IPS-20b (cell line): ENCODE measurements around the gene UBE3A.

Source experiments
- H3K27ac ChIP-seq: one replicate; pipeline ENCODE4 v1.5.1; 2013; ENCODE audit warnings: low read length
- H3K27me3 ChIP-seq: 2 replicates; pipeline ENCODE4 v1.6.1; 2013; ENCODE audit warnings: mild to moderate bottlenecking, low read length, inconsistent platforms; ENCODE audit not compliant: insufficient read depth
- H3K36me3 ChIP-seq: 2 replicates; pipeline ENCODE4 v1.6.1; 2013; ENCODE audit warnings: low read depth, mild to moderate bottlenecking, inconsistent platforms, low read length, moderate library complexity; ENCODE audit not compliant: insufficient read depth
- H3K4me1 ChIP-seq: 2 replicates; pipeline ENCODE4 v1.6.1; 2013; ENCODE audit warnings: mild to moderate bottlenecking, control low read depth, inconsistent platforms, low read length, moderate library complexity; ENCODE audit not compliant: insufficient read depth
- H3K4me3 ChIP-seq: 2 replicates; pipeline ENCODE4 v1.5.1; 2013; ENCODE audit warnings: mild to moderate bottlenecking, low read length, inconsistent platforms
- H3K9ac ChIP-seq: 2 replicates; pipeline ENCODE4 v1.6.1; 2013; ENCODE audit warnings: low read depth, mild to moderate bottlenecking, inconsistent platforms, low read length, moderate library complexity
- H3K9me3 ChIP-seq: 2 replicates; pipeline ENCODE4 v1.6.1; 2013; ENCODE audit warnings: mild to moderate bottlenecking, low read depth, low read length, inconsistent platforms; ENCODE audit not compliant: insufficient read depth

The UBE3A gene

DNA sequence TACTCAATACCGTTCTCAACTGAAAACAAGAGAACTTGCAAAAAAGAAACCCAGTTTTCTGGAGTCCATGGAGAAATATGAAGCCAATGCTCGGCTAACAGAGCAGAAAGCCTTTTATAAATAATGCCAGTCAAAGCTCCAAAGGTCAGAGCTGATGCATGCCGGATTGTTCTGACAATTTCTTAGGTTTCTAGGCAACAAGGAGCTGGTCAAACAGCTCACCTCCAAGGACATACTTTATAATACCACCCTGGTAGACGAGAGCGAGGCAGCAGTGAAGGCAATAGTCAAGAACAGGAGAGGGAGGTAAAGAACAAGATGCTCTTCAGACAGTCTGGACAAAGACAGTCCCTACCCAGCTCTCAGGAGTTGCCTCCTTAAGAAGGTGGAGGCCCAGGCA is 111.1 kb downstream of the UBE3A start:
- H3K4me1 ChIP-seq, result peaks cover 6% of the 10 kb centered on the region; the same call in 1 of the 2 replicates
- H3K27ac ChIP-seq, result no peak overlapping the region
- H3K9me3 ChIP-seq, result no peaks in the 10 kb centered on the region
- no peak overlapping the region for H3K4me3 ChIP-seq
- no peaks in the 10 kb centered on the region for H3K36me3 ChIP-seq
- no peak overlapping the region for H3K9ac ChIP-seq
- no peaks in the 10 kb centered on the region for H3K27me3 ChIP-seq

DNA sequence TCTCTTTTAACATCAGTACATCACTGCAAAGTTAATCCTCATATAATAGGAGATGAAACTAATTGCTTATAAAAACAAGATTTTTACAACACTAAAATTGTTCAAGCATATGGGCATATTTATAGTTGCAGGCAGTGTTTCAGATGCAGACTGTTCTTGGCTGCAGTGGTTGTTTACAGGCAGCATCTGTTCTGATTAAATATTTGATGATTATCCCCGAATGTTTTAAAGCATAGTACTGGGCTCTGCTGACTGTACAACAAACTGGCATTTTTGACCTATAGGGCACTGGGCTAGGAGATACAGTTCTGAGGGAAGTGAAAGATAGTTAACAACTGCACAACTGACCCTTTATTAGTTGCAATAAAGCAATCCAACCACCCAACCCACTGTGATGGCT is 113.6 kb downstream of the UBE3A start:
- Histone ChIP-seq H3K27me3 (no peaks in the 10 kb centered on the region), H3K4me1 (peaks cover 6% of the 10 kb centered on the region; the same call in 1 of the 2 replicates), H3K9ac (no peak overlapping the region), H3K27ac (no peak overlapping the region), H3K9me3 (no peaks in the 10 kb centered on the region; the same call in 1 of the 2 replicates), H3K36me3 (no peaks in the 10 kb centered on the region), H3K4me3 (no peak overlapping the region)

DNA sequence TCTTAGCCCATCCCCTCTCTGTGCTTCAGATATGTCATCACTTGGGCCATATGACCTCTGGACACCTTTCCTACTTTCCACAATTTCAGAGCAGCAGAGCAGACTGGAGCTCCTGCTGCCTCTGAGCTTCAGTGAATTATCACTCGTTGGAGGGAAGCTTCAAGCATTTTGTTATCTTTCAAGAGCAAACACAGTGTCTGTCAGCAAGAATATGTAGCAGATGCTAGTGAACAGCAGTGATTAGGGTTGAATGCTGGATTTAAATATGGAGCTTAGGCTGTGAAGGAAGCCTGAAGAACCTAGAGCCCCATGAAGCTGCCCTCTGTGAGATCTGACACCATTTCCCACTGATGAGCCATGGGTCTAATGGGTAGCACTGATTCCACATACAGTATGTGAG is 115.4 kb downstream of the UBE3A start:
- Histone ChIP-seq H3K9me3 (peaks cover 11% of the 10 kb centered on the region; the same call in 1 of the 2 replicates), H3K4me1 (no peaks in the 10 kb centered on the region), H3K27ac (no peak overlapping the region), H3K4me3 (no peak overlapping the region), H3K36me3 (no peaks in the 10 kb centered on the region), H3K27me3 (no peaks in the 10 kb centered on the region), H3K9ac (no peak overlapping the region)

DNA sequence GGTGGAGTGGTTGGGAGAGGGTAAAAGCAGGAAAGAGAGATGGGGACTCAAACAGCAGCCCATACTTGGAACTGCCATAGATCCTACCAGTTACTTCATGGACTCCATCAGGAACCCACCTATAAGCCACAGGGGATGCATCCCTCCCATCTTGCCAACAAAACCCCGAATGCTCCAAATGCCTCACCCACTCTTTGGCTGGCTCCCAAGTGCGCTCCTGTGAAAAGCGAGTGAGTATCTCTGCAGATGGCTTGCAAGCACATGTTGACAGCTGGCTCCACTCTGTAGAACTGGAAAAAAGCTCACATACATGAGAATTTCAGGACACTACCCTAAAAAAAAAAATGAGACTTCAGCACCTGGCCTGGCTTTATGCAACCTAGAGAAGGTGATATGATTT is 151.0 kb downstream of the UBE3A start:
- peaks cover 12% of the 10 kb centered on the region for H3K9me3 ChIP-seq

More for the DNA sequence above, 151.0 kb downstream of the UBE3A start:
- Histone ChIP-seq H3K27ac (no peak overlapping the region), H3K4me3 (no peak overlapping the region), H3K27me3 (no peaks in the 10 kb centered on the region), H3K36me3 (no peaks in the 10 kb centered on the region), H3K4me1 (no peaks in the 10 kb centered on the region), H3K9ac (no peak overlapping the region)
